HG02623 (cell line): ENCODE data around the gene TRAPPC6A.

Experiments used
- ATAC-seq: cut with Tn5 transposase; IDR thresholded peaks from one replicate; pipeline ENCODE4 v1.9.1; 2021; ENCODE audit warnings: moderate library complexity; ENCODE audit not compliant: unreplicated experiment

The TRAPPC6A gene

GRCh38 chr19:45163751-45164460 is 14.1 kb downstream of the TRAPPC6A start:
- ATAC-seq, result no peak

DNA sequence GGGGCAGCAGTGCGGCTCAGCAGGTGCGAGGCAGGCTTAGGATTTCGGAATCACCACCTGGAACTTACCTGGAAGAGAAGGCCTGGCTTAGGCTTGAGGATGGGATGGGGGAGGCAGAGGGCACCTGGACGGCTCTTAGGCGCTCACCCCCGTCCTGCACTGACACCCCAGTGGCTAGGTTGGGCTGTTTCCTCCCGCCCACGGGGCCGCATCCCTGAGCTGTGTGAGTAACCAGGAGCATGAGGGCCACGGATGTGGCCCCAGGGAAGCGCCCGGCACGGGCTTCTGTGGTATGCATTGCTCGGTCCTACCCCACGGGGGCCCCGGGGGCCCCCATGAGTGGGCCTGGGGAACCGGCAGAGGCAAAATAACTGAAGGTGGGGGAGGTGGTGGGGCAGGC is 14.9 kb downstream of the TRAPPC6A start:
- ATAC-seq, result no peak

GRCh38 chr19:45162608-45163143 is 15.4 kb downstream of the TRAPPC6A start:
- no peak for ATAC-seq

- ATAC-seq, result no peak
Observed at GRCh38 chr19:45161738-45162607, 16.1 kb downstream of the TRAPPC6A start.

DNA sequence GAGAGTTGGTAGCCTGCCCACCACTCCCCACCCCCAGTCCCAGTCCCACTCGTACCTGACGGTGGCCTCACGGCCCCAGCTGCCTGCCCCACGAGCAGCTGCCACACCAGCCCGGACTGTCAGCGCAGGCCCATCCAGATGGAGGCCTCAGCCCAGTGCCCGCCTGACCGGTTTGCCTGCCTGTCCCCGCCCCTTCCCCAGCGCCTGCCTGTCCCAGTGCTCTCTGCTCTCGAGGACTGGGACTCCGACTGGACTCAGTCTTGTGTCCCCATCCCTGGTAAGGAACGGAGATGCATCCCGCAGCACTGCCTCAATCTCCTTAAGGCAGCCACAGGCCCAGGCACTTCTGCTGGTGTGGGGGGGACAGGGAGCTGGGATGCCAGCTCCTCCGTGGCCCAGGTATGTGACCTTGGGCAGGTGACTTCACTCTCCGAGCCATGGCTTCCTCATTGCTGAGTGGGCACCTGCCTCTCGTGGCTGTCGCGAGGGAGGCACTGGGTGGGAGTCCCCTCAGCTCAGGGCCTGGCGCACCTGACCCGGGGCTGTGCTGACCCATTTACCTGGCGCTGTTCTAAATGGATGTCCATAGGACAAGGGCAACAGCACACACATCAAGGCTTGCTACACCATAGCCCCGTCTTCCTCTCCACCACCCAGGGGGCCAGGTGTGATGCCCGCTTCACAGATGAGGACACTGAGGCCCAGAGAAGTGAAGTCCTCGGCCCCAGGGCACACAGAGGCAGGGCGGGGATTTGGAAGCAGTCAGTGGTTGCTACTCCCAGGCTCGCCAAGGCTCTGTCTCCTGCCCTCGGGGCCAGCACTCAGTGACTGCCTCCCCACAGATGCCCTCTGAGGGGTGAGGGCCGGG is 16.9 kb downstream of the TRAPPC6A start, which contains the start of gene NKPD1:
Gene NKPD1, minus strand, starts transcription at position 113 of the 868 bp plus-strand sequence. CDS start 832 bp downstream, outside the sequence.
- ATAC-seq, result no peak

GRCh38 chr19:45159971-45160324 is 18.1 kb downstream of the TRAPPC6A start:
- no peak for ATAC-seq

- no peak for ATAC-seq
Observed at GRCh38 chr19:45159210-45159970, 18.6 kb downstream of the TRAPPC6A start.

- no peak for ATAC-seq
Observed at GRCh38 chr19:45158503-45159209, 19.4 kb downstream of the TRAPPC6A start.

DNA sequence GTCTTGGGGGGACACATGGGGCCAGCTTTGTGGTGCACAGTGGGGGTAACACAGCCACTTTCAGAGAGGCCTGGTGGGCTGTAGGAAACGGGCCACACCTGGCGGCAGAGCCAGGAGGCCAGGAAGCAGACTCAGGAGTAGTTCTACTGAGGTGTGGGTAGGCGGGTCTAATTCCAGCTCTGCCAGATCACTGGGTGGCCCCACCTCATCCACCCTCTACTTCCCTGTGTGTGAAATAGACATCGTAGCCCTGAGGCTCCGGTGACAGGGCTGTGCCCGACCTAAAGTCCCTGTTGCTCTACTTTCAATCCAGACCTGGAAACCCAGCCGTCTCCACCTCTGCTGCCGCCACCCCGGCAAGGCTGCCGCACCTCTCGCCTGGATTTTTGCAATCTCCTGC is 21.3 kb downstream of the TRAPPC6A start:
- ATAC-seq, result no peak

DNA sequence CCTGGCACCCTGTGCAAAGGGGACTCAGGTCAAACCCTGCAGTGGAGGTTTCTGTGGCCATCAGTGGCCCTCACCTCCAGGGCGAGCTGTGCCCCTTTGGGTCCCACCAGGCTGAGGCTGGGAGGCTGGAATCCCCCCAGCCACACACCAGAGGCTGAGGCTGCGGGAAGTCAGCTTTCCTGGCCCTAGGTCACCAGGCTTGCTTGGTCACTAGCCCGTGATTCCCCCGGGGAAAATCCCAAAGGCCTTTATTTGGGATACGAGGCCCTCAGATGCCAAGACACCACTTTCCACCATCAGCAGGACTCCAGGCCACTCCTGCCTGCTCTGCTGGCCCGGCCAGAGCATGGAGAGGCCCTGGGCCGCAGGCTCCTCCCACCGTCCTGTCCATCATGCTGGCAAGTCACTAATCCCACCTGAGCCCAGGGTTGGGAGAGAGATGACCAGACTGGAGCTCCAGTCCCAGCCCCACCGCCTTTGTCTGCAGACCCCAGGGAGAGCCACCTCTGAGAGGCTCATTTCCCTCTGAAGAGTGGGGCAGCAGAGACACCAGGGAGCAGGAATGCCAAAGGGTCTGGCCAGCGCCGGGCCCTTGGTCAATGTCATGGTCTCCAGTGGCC is 21.9 kb downstream of the TRAPPC6A start:
- no peak for ATAC-seq

GRCh38 chr19:45154064-45154827 is 23.8 kb downstream of the TRAPPC6A start:
- ATAC-seq, result no peak

DNA sequence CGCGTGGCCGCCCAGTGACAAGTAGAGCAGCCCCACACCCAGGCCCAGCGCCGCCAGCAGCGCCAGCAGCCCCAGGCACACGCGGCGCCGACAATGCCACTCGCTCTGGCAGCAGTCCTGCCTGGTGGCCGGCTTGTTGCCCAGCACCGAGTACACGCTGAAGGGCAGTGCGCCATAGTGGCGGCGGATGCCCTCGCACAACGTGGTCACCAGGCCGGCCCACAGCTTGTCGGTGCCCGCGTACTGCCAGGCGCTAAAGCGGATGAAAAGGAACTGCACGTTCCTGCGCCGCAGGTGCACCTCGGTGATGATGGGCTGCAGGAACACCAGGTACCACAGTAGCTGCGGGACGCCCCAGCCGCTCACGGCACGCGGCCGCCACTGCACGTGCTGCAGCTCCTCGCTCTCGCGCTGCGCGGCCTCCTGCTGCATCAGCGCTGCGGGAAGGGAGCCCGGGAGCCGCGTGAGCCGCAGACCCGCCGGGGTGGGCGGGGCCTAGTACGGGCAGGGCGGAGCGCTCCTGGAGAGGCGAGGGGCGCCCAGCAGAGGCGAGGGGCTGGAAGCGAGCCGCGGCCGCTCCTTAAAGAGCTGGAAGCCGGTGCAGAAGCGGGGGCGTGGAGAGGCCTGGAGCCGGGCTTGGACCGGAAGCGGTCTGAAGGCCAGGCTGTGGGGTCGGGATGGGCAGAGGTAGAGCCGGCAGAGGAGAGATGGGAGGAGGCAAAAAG is 24.5 kb downstream of the TRAPPC6A start:
- ATAC-seq, result no peak

GRCh38 chr19:45152504-45153338 is 25.3 kb downstream of the TRAPPC6A start:
- ATAC-seq, result no peak

DNA sequence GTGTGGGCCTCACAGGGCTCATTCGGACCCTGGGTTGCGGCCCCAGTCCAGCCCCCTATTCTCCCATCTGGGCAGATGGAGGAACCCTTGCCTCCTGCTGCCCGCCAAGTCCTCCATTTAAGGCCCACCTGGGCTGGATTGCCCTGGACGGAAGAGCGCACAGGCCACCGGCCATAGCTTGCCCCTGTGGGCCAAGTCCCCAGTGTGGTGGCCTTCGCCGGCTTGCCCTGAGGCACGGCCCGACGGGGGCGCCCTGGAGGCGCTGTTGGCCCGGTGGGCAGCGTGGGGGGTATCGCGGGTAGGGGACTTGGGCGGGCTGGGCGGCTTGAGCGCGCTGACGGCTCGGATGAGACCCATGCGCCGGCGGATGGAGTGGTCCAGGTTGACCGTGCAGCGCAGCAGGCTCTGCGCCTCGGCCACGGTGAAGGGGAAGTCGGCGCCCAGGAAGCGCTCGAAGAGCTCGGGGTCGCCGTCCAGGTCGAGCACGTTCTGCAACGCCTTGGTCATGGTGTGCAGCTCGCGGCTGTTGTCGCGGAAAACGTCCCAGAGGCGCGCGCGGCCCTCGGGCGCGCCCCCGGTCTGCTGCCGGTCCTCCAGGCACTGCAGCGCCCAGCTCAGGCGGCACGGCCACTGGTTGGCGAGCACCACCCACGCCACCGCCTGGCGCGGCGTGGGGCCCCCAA is 26.1 kb downstream of the TRAPPC6A start:
- ATAC-seq, result no peak

GRCh38 chr19:45151320-45151719 is 26.7 kb downstream of the TRAPPC6A start:
- no peak for ATAC-seq

DNA sequence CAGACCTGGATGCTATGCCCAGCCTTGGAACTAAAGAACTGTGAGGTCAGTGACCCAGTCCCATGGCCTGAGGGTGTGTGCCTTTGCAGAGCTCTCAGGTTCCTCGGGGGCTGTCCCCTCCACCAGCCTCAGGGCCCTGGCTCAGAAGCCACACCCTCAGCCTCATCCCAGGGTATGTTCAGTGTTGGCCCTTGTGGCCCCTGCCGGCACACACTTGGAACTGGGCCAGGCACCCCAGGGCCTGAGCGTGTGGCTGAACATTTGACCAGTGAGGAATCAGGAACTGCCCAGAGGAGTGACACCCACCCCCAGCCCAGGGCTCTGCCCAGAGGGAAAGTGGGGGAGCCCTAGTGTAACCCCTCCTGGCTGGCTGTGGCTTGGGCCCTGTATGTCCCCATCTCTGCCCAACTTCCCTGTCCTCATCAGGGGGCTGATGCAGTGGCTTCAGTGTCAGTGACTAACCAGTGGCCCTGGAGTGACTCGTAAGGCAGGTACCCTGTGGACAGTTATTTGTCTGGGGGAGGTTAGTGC is 27.2 kb downstream of the TRAPPC6A start:
- ATAC-seq, result no peak
